ENCODE measurements around the gene KRTAP5-6.

DNA sequence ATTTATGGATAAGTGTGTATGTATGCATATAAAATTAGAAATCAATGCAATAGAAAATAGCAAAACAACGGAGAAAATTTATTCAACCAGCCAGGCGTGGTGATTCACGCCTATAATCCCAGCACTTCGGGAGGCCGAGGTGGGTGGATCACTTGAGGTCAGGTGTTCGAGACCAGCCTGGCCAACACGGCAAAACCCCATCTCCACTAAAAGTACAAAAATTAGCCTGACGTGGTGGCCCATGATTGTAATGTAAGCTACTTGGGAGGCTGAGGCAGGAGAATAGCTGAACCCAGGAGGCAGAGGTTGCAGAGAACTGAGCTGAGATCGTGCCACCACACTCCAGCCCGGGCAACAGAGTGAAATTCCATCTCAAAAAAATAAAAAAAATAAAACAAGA, 5.5 kb downstream of the KRTAP5-6 start:
- TF ChIP-seq, protein P1, sequence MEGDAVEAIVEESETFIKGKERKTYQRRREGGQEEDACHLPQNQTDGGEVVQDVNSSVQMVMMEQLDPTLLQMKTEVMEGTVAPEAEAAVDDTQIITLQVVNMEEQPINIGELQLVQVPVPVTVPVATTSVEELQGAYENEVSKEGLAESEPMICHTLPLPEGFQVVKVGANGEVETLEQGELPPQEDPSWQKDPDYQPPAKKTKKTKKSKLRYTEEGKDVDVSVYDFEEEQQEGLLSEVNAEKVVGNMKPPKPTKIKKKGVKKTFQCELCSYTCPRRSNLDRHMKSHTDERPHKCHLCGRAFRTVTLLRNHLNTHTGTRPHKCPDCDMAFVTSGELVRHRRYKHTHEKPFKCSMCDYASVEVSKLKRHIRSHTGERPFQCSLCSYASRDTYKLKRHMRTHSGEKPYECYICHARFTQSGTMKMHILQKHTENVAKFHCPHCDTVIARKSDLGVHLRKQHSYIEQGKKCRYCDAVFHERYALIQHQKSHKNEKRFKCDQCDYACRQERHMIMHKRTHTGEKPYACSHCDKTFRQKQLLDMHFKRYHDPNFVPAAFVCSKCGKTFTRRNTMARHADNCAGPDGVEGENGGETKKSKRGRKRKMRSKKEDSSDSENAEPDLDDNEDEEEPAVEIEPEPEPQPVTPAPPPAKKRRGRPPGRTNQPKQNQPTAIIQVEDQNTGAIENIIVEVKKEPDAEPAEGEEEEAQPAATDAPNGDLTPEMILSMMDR (IDR thresholded peaks at IDR 0.05) = no peak
- TF ChIP-seq POLR2AphosphoS5 (IDR thresholded peaks at IDR 0.05) = no peak
